ENCODE results near the gene C19orf53. TPM values are rescaled to one million over a fixed set of nuclear protein-coding genes. Genes with fewer than 3 reads are reported as not detected.

Gene C19orf53
- total and polyA plus RNA-seq, 2 of the 13 experiments (the other 11 are each of a cell fraction or from before 2014, with no cell fraction given): 129 to 130 TPM

DNA sequence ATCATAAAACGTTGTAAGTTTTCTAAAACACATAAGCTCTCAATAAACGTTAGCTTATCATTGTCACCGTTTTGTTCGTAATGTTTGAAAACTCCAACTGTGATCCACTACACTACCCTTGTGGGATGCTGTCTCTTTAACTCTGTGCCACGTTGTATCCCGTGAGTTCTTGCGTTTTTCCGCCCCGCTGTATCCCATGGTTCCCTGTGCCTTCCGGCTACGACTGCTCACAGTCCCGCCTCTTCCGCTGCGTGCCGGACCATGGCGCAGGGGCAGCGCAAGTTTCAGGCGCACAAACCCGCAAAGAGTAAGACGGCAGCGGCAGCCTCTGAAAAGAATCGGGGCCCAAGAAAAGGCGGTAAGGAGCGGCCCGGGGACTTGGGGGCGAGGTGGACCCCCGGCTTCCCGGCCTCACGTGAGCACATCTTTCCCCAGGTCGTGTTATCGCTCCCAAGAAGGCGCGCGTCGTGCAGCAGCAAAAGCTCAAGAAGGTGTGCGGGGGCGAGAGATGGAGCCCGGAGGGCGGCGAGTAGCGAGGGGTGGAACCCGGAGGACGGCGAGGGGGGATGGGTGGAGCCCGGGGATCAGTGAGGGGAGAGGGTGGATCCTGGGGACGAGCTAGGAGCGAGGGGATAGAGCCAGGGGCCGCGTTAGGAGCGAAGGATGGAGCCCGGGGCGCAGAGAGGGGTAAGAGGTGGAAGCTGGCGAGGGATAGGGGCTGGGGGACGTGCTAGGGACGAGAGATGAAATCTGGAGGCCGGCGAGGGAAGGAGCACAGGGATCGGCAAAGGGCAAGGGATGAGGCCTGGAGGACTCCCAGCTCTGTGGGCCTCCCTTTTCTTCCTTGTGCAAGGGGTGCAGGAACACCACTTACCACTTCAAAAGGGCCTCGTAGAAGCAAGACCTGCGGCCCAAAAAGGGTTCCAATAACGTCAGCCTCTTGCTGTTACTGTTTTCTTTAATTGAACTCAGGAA is at the start of gene C19orf53 (continued):
- TF ChIP-seq, protein P1, sequence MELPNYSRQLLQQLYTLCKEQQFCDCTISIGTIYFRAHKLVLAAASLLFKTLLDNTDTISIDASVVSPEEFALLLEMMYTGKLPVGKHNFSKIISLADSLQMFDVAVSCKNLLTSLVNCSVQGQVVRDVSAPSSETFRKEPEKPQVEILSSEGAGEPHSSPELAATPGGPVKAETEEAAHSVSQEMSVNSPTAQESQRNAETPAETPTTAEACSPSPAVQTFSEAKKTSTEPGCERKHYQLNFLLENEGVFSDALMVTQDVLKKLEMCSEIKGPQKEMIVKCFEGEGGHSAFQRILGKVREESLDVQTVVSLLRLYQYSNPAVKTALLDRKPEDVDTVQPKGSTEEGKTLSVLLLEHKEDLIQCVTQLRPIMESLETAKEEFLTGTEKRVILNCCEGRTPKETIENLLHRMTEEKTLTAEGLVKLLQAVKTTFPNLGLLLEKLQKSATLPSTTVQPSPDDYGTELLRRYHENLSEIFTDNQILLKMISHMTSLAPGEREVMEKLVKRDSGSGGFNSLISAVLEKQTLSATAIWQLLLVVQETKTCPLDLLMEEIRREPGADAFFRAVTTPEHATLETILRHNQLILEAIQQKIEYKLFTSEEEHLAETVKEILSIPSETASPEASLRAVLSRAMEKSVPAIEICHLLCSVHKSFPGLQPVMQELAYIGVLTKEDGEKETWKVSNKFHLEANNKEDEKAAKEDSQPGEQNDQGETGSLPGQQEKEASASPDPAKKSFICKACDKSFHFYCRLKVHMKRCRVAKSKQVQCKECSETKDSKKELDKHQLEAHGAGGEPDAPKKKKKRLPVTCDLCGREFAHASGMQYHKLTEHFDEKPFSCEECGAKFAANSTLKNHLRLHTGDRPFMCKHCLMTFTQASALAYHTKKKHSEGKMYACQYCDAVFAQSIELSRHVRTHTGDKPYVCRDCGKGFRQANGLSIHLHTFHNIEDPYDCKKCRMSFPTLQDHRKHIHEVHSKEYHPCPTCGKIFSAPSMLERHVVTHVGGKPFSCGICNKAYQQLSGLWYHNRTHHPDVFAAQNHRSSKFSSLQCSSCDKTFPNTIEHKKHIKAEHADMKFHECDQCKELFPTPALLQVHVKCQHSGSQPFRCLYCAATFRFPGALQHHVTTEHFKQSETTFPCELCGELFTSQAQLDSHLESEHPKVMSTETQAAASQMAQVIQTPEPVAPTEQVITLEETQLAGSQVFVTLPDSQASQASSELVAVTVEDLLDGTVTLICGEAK (IDR thresholded peaks at IDR 0.05): peak; percentile 87
- TF ChIP-seq, protein P1 (CRISPR knock-in tag; IDR thresholded peaks at IDR 0.05): peak; percentile 82
- TF ChIP-seq NFKB2 (CRISPR knock-in tag; IDR thresholded peaks at IDR 0.05; ENCODE audit: borderline replicate concordance): peak; percentile 90; the same call in 1 of the 2 replicates
- 0 out of 2 replicates have a peak, but pooled peaks have one; percentile 19 for TF ChIP-seq ZSCAN12 (CRISPR knock-in tag; IDR thresholded peaks at IDR 0.05)
- TF ChIP-seq SCMH1 (CRISPR knock-in tag; IDR thresholded peaks at IDR 0.05; ENCODE audit: borderline replicate concordance): no peak
- TF ChIP-seq TOE1 (CRISPR knock-in tag; IDR thresholded peaks at IDR 0.05): no peak; the same call in 1 of the 2 replicates
- TF ChIP-seq PHF21A (CRISPR knock-in tag; IDR thresholded peaks at IDR 0.05): peak; percentile 74
- peak; percentile 93 for TF ChIP-seq ERF (CRISPR knock-in tag; IDR thresholded peaks at IDR 0.05)
- TF ChIP-seq, protein P2, sequence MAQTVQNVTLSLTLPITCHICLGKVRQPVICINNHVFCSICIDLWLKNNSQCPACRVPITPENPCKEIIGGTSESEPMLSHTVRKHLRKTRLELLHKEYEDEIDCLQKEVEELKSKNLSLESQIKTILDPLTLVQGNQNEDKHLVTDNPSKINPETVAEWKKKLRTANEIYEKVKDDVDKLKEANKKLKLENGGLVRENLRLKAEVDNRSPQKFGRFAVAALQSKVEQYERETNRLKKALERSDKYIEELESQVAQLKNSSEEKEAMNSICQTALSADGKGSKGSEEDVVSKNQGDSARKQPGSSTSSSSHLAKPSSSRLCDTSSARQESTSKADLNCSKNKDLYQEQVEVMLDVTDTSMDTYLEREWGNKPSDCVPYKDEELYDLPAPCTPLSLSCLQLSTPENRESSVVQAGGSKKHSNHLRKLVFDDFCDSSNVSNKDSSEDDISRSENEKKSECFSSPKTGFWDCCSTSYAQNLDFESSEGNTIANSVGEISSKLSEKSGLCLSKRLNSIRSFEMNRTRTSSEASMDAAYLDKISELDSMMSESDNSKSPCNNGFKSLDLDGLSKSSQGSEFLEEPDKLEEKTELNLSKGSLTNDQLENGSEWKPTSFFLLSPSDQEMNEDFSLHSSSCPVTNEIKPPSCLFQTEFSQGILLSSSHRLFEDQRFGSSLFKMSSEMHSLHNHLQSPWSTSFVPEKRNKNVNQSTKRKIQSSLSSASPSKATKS (CRISPR knock-in tag; IDR thresholded peaks at IDR 0.05): 0 out of 2 replicates have a peak, but pooled peaks have one; percentile 19
- no peak for TF ChIP-seq ZNF83 (CRISPR knock-in tag; IDR thresholded peaks at IDR 0.05; ENCODE audit: borderline replicate concordance)
- TF ChIP-seq, protein P3, sequence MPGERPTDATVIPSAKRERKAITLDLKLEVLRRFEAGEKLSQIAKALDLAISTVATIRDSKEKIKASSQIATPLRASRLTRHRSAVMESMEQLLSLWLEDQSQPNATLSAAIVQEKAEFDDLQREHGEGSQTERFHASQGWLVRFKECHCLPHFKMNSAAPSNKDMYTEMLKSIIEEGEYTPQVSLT (CRISPR knock-in tag; IDR thresholded peaks at IDR 0.05; ENCODE audit: borderline replicate concordance, low read depth): no peak
- TF ChIP-seq FOXJ3 (CRISPR knock-in tag; IDR thresholded peaks at IDR 0.05; ENCODE audit: borderline replicate concordance): no peak
- no peak for TF ChIP-seq ZSCAN20 (CRISPR knock-in tag; IDR thresholded peaks at IDR 0.05; ENCODE audit: borderline replicate concordance)
- no peak; the same call in 1 of the 2 replicates for TF ChIP-seq NFKBIZ (CRISPR knock-in tag; IDR thresholded peaks at IDR 0.05)

Data from HepG2 (cell line).